ENCODE measurements around the gene HSF2.

- TF ChIP-seq CTCF (IDR thresholded peaks at IDR 0.05; ENCODE audit: insufficient read depth, low read length, poor library complexity, severe bottlenecking) (no peak), EZH2phosphoT487 (conservative IDR thresholded peaks at IDR 0.05; ENCODE audit: low read length) (no peak)
These were observed 12.5 kb downstream of the HSF2 start for GRCh38 chr6:122412001-122412400.

All from SU-DHL-6 (cell line).